Lung (tissue), 12 donors: ENCODE results near the gene ZNF281. TPM values are rescaled to one million over a fixed set of nuclear protein-coding genes. Genes with fewer than 3 reads are reported as not detected.
"Not testable (repeated sequence)": the region's sequence is repeated elsewhere in the genome, so short reads cannot be mapped to it uniquely, and the experiment has no call there.

Experiments
- ATAC-seq: fragments of 200-7000 bp; cut with Tn5 transposase; one replicate; pipeline ENCODE4 v1.9.1; 2020; ENCODE audit warnings: moderate number of reproducible peaks; ENCODE audit not compliant: insufficient read depth, low FRiP score
- DNase-seq, 3 donors: peaks; one replicate each; pipeline ENCODE4 v3.0.0-alpha.2; 2013 to 2017
- H3K27ac ChIP-seq, 2 donors: one replicate each; pipeline ENCODE4 v1.5.1; 2013; ENCODE audit warnings: mild to moderate bottlenecking in 2 of 2, moderate library complexity in 2 of 2, control low read depth in 1 of 2, inconsistent platforms in 1 of 2, low read depth in 1 of 2, low read length in 1 of 2
- H3K27me3 ChIP-seq, 3 donors: one replicate each; pipeline ENCODE4 v1.5.1; 2013; ENCODE audit warnings: low read length in 2 of 3; ENCODE audit not compliant: control insufficient read depth in 3 of 3, insufficient read depth in 3 of 3
- H3K36me3 ChIP-seq, 4 donors: one replicate each; pipeline ENCODE4 v1.5.1; 2013; ENCODE audit warnings: low read length in 4 of 4, mild to moderate bottlenecking in 1 of 4, moderate library complexity in 1 of 4; ENCODE audit not compliant: control insufficient read depth in 4 of 4, insufficient read depth in 4 of 4
- H3K4me1 ChIP-seq, 5 donors: one replicate each; pipeline ENCODE4 v1.5.1; 2013; ENCODE audit warnings: low read length in 5 of 5, mild to moderate bottlenecking in 2 of 5, moderate library complexity in 1 of 5; ENCODE audit not compliant: control insufficient read depth in 5 of 5, insufficient read depth in 5 of 5
- H3K4me3 ChIP-seq: one replicate; pipeline ENCODE4 v1.5.1; 2013; ENCODE audit warnings: mild to moderate bottlenecking, control low read depth, moderate library complexity
- H3K9ac ChIP-seq, 2 donors: one replicate each; pipeline ENCODE4 v1.5.1; 2013; ENCODE audit warnings: low read length in 2 of 2, control low read depth in 1 of 2; ENCODE audit not compliant: insufficient read depth in 1 of 2
- H3K9me3 ChIP-seq, 4 donors: one replicate each; pipeline ENCODE4 v1.5.1; 2013; ENCODE audit warnings: low read length in 3 of 4, mild to moderate bottlenecking in 1 of 4, moderate library complexity in 1 of 4; ENCODE audit not compliant: control insufficient read depth in 4 of 4, insufficient read depth in 3 of 4
- CTCF ChIP-seq: IDR thresholded peaks from 2 replicates; pipeline ENCODE4 v1.5.1; 2012; ENCODE audit warnings: mild to moderate bottlenecking; ENCODE audit errors: control extremely low read depth, extremely low read depth
- WGBS, 2 donors: extraction: QIAGEN DNeasy Blood & Tissue Kit; methylation state at CpG; one replicate each; pipeline ENCODE4 v1.1.7; 2013; 5-methylcytosine and 5-hydroxymethylcytosine counted together
- polyA plus RNA-seq, 2 donors: library from polyadenylated mRNA; stranded (reverse); fragments of 200-250 nt; gene quantifications; one replicate each; pipeline ENCODE4 v1.2.1, GENCODE V29; 2013
- total RNA-seq, 2 donors: library from RNA; depleted of rRNA in 1 of 2; stranded (reverse); fragments of >200 nt in 1 of 2; gene quantifications; one replicate each; pipeline ENCODE4 v1.2.1, GENCODE V29; 2014 to 2021
- donor health status: control.
- donor health status: control.
- donor health status: Bipolar disorder and iron deficiency.
- donor health status: healthy.
- donor health status: DM: yes; HTN: yes; CAD: no.

Gene ZNF281
- total and polyA plus RNA-seq, 4 donors = 5.4 to 24.8 (median 10.9) TPM

GRCh38 chr1:200363264-200363933 is 46.4 kb downstream of the ZNF281 start:
- ATAC-seq (no peak), DNase-seq (no peak)
- no peaks in the 10 kb centered on the region for H3K36me3 ChIP-seq
- no peaks in the 10 kb centered on the region for H3K27me3 ChIP-seq
- 19 to 26% methylated on average over 5 of the region's 5 CpGs for WGBS, 2 donors
- peaks cover 0 to 5% (median 0%) of the 10 kb centered on the region in 5 donors for H3K4me1 ChIP-seq
- H3K9ac ChIP-seq = no peak overlapping the region
- no peak overlapping the region for H3K4me3 ChIP-seq
- no peak for TF ChIP-seq CTCF
- no peaks in the 10 kb centered on the region for H3K9me3 ChIP-seq
- H3K27ac ChIP-seq = no peak overlapping the region

GRCh38 chr1:200362421-200362820 is 47.4 kb downstream of the ZNF281 start:
- WGBS, 2 donors = 75 to 84% methylated on average over 2 of the region's 2 CpGs
- no peak overlapping the region for H3K27ac ChIP-seq

GRCh38 chr1:200359610-200360163 is 50.1 kb downstream of the ZNF281 start:
- Histone ChIP-seq H3K9ac (no peak overlapping the region), H3K9me3 (no peaks in the 10 kb centered on the region), H3K27me3 (no peaks in the 10 kb centered on the region), H3K27ac (no peak overlapping the region), H3K4me1 (peaks cover 0 to 1% (median 0%) of the 10 kb centered on the region in 5 donors), H3K4me3 (no peak overlapping the region), H3K36me3 (no peaks in the 10 kb centered on the region)
- DNase-seq (no peak), ATAC-seq (no peak)
- no peak for TF ChIP-seq CTCF
- 30 to 51% methylated on average over 3 of the region's 3 CpGs for WGBS, 2 donors

More at GRCh38 chr1:200362421-200362820, 47.4 kb downstream of the ZNF281 start:
- no peak overlapping the region for H3K9ac ChIP-seq
- no peaks in the 10 kb centered on the region for H3K36me3 ChIP-seq
- H3K4me1 ChIP-seq = peaks cover 0 to 5% (median 0%) of the 10 kb centered on the region in 5 donors
- H3K4me3 ChIP-seq = no peak overlapping the region
- no peaks in the 10 kb centered on the region for H3K9me3 ChIP-seq
- H3K27me3 ChIP-seq = no peaks in the 10 kb centered on the region
- ATAC-seq (no peak), DNase-seq (no peak)
- TF ChIP-seq CTCF = no peak

GRCh38 chr1:200357925-200358324 is 51.9 kb downstream of the ZNF281 start:
- H3K27ac ChIP-seq, H3K27me3 ChIP-seq, H3K9ac ChIP-seq, H3K4me3 ChIP-seq, H3K4me1 ChIP-seq, H3K36me3 ChIP-seq, DNase-seq, H3K9me3 ChIP-seq, ATAC-seq: not testable (repeated sequence)
- WGBS, 2 donors = 78 to 79% methylated on average over 6 of the region's 6 CpGs
